Measurements from ENCODE around the gene CXCL6.

GRCh38 chr4:73853246-73853704 lies 16.8 kb downstream of the CXCL6 start, which contains the start of gene PF4V1:
- TF ChIP-seq CTCF (IDR thresholded peaks at IDR 0.05) = peak in 1 of 3 donors; percentile 11
- TF ChIP-seq POLR2A (IDR thresholded peaks at IDR 0.05) = no peak

Data from breast epithelium (tissue), 3 donors.